MCF 10A (cell line): ENCODE data around the gene HSF4. TPM values are rescaled to one million over a fixed set of nuclear protein-coding genes. Genes with fewer than 3 reads are reported as not detected.

Experiments
- BruUV-seq: library from RNA; stranded (reverse); fragments of 400-500 nt; replicated peaks from 2 replicates; lab custom pipeline; 2021; lab: Mats Ljungman, UMichigan
- CTCF ChIA-PET: fragments of 300-600 bp; sonication (Branson Sonifier 250); formaldehyde crosslinking; extraction: SDS; loops from one replicate; lab custom pipeline; 2021; ENCODE audit warnings: antibody characterized with exemption, inconsistent platforms; lab: Yijun Ruan, JAX
- POLR2A ChIA-PET: fragments of 300-600, 350-650 bp; sonication (Branson Sonifier 250); formaldehyde crosslinking; extraction: SDS; loops from one replicate; lab custom pipeline; 2020; ENCODE audit warnings: antibody characterized with exemption, inconsistent platforms; lab: Yijun Ruan, JAX
- DNase-seq: peaks from one replicate; pipeline ENCODE4 v3.0.0-alpha.2; 2018; ENCODE audit not compliant: unreplicated experiment
- H3K27ac Mint-ChIP-seq: one replicate; pipeline ENCODE4 v1.8.0; 2022; ENCODE audit warnings: mild to moderate bottlenecking, low read depth, mixed read lengths; ENCODE audit not compliant: unreplicated experiment
- H3K27me3 Mint-ChIP-seq: one replicate; pipeline ENCODE4 v1.8.0; 2022; ENCODE audit warnings: mixed read lengths; ENCODE audit not compliant: insufficient read depth, unreplicated experiment
- H3K36me3 Mint-ChIP-seq: one replicate; pipeline ENCODE4 v1.8.0; 2022; ENCODE audit warnings: mild to moderate bottlenecking, moderate library complexity, mixed read lengths; ENCODE audit not compliant: insufficient read depth, unreplicated experiment
- H3K4me1 Mint-ChIP-seq: one replicate; pipeline ENCODE4 v1.8.0; 2022; ENCODE audit warnings: mixed read lengths; ENCODE audit not compliant: insufficient read depth, unreplicated experiment
- H3K4me3 Mint-ChIP-seq: one replicate; pipeline ENCODE4 v1.8.0; 2022; ENCODE audit warnings: mild to moderate bottlenecking, moderate library complexity, mixed read lengths; ENCODE audit not compliant: unreplicated experiment
- H3K9me3 Mint-ChIP-seq: one replicate; pipeline ENCODE4 v1.8.0; 2022; ENCODE audit warnings: mixed read lengths; ENCODE audit not compliant: unreplicated experiment
- CTCF ChIP-seq: fragments of 200-600 bp; IDR thresholded peaks from one replicate; pipeline ENCODE4 v1.8.0; 2022; ENCODE audit warnings: antibody characterized with exemption, mild to moderate bottlenecking; ENCODE audit not compliant: unreplicated experiment
- intact Hi-C: fragments of 100-400 bp; cut with micrococcal nuclease; formaldehyde crosslinking; loops from 2 replicates; pipeline ENCODE4 v1.14.1; 2022
- total RNA-seq: library from RNA; stranded (reverse); gene quantifications from 2 replicates; pipeline ENCODE4 v1.2.3, GENCODE V29; 2022

HSF4 gene
- total RNA-seq, 1 experiment from 2014 or later: 34.3 TPM

GRCh38 chr16:67141391-67141790, 23.2 kb upstream of the HSF4 start:
- H3K36me3 Mint-ChIP-seq: peaks cover 77% of the 10 kb centered on the region
- ChIA-PET POLR2A (interaction anchor here (0.6 kb wide), 1 partner anchor 38 kb away, joined by 3 read pairs; no protein-coding TSS in a partner anchor), CTCF (interaction anchor here (0.6 to 1.6 kb wide), 8 partner anchors 11 to 405 kb away, joined by 3 to 4 read pairs (median 4); no protein-coding TSS in a partner anchor)
- no peak overlapping the region for H3K27ac Mint-ChIP-seq
- no peaks in the 10 kb centered on the region for H3K27me3 Mint-ChIP-seq
- H3K4me3 Mint-ChIP-seq: no peak overlapping the region
- H3K9me3 Mint-ChIP-seq: no peaks in the 10 kb centered on the region
- no peak for TF ChIP-seq CTCF
- intact Hi-C loops: no loop called here
- no TSS peak for BruUV-seq
- H3K4me1 Mint-ChIP-seq: no peaks in the 10 kb centered on the region
- no peak for DNase-seq

GRCh38 chr16:67142342-67142741, 22.2 kb upstream of the HSF4 start:
- Mint-ChIP-seq H3K27me3 (no peaks in the 10 kb centered on the region), H3K36me3 (peaks cover 77% of the 10 kb centered on the region), H3K9me3 (no peaks in the 10 kb centered on the region), H3K27ac (no peak overlapping the region), H3K4me1 (peaks cover under 1% of the 10 kb centered on the region), H3K4me3 (no peak overlapping the region)
- ChIA-PET POLR2A (no interaction called here), CTCF (interaction anchor here (0.6 to 1.4 kb wide), 5 partner anchors 17 to 171 kb away, joined by 3 to 4 read pairs (median 3); partner anchors contain the start of genes CES4A, FBXL8 and TRADD)
- TF ChIP-seq CTCF: no peak
- no peak for DNase-seq
- BruUV-seq: no TSS peak
- intact Hi-C loops: no loop called here

DNA sequence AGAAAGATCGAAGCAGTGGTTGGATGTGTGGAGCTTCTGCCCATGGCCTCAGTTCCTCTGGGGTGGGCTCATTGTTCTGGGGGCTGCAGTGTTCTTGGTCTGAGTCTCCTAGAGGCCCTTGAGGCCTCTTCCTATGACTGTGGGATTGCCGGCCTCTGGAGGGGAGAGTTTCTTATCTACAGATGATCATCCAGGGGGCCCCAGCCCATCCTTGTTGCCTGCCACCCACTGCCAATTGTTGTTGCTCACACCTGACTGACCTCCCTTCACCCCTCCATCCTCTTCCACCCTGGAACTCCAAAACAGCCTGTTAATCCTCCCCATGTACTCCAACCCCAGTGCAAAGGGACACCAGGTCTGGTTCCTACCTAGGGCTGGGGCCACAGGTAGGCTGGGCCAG, 19.6 kb upstream of the HSF4 start:
- intact Hi-C loops: no loop called here
- ChIA-PET CTCF (interaction anchor here (1.1 kb wide), 1 partner anchor 10 kb away, joined by 4 read pairs; no protein-coding TSS in a partner anchor), POLR2A (no interaction called here)
- H3K36me3 Mint-ChIP-seq: peaks cover 72% of the 10 kb centered on the region
- no peak for DNase-seq
- peaks cover 7% of the 10 kb centered on the region for H3K4me1 Mint-ChIP-seq
- no peaks in the 10 kb centered on the region for H3K27me3 Mint-ChIP-seq
- no TSS peak for BruUV-seq
- TF ChIP-seq CTCF: no peak
- H3K27ac Mint-ChIP-seq: no peak overlapping the region
- H3K4me3 Mint-ChIP-seq: no peak overlapping the region
- H3K9me3 Mint-ChIP-seq: no peaks in the 10 kb centered on the region

GRCh38 chr16:67145746-67146145, 18.8 kb upstream of the HSF4 start:
- intact Hi-C loops: no loop called here
- no peak for DNase-seq
- Mint-ChIP-seq H3K4me1 (peaks cover 7% of the 10 kb centered on the region), H3K36me3 (peaks cover 66% of the 10 kb centered on the region), H3K27ac (no peak overlapping the region), H3K9me3 (no peaks in the 10 kb centered on the region), H3K4me3 (no peak overlapping the region), H3K27me3 (no peaks in the 10 kb centered on the region)
- no peak for TF ChIP-seq CTCF
- CTCF ChIA-PET: interaction anchor here (0.6 to 1.4 kb wide), 2 partner anchors 9 to 50 kb away, joined by 3 to 4 read pairs; no protein-coding TSS in a partner anchor
- POLR2A ChIA-PET: no interaction called here
- no TSS peak for BruUV-seq
